Mucosa of descending colon (tissue), 3 donors: ENCODE results near the gene FAM76A. TPM values are rescaled to one million over a fixed set of nuclear protein-coding genes. Genes with fewer than 3 reads are reported as not detected.

Experiments used
- ATAC-seq: fragments of 200-7000 bp; cut with Tn5 transposase; one replicate; pipeline ENCODE4 v1.9.1; 2020; ENCODE audit warnings: mild to moderate bottlenecking, moderate library complexity
- DNase-seq, 3 donors: peaks; one replicate each; pipeline ENCODE4 v3.0.0-alpha.2; 2020
- H3K36me3 ChIP-seq: fragments of 200-600 bp; one replicate; pipeline ENCODE4 v1.8.0; 2021; ENCODE audit warnings: low read depth, mild to moderate bottlenecking
- H3K4me1 ChIP-seq: fragments of 200-600 bp; one replicate; pipeline ENCODE4 v1.8.0; 2021; ENCODE audit warnings: low read depth, mild to moderate bottlenecking
- H3K4me3 ChIP-seq: fragments of 200-600 bp; one replicate; pipeline ENCODE4 v1.8.0; 2021; ENCODE audit warnings: mild to moderate bottlenecking
- H3K9me3 ChIP-seq: fragments of 200-600 bp; one replicate; pipeline ENCODE4 v1.8.0; 2021; ENCODE audit warnings: mild to moderate bottlenecking
- intact Hi-C, 2 donors: fragments of 100-400 bp; cut with DNase I in 1 of 2; cut with micrococcal nuclease in 1 of 2; formaldehyde crosslinking; loops; one replicate each; pipeline versions ENCODE4 v1.11.0 to v1.11.1; 2022; cut with DNase I, micrococcal nuclease
- total RNA-seq, 3 donors: library from RNA; stranded (reverse); fragmentation: NEBNext Ultra II Directional in 2 of 3; extraction: Animal tissue kit (Norgen Biotek cat#: 25700) in 2 of 3; gene quantifications; one replicate each; pipeline versions ENCODE4 v1.2.1 to v1.2.4, GENCODE V29; 2021 to 2023
- TF ChIP-seq, protein P1 (sequence below): fragments of 200-600 bp; IDR thresholded peaks from one replicate; pipeline ENCODE4 v1.8.0; 2022; ENCODE audit warnings: antibody characterized with exemption, mild to moderate bottlenecking
- donor health status: DM: no; HTN: no; CAD: no; lungs with moderate emphysema.
- donor health status: DM: no; HTN: no; CAD: no.
- donor health status: DM: no; HTN: yes; CAD: no.

The FAM76A gene
- total RNA-seq, 3 donors from 2014 or later = 10.6 to 17.5 (median 14.0) TPM

DNA sequence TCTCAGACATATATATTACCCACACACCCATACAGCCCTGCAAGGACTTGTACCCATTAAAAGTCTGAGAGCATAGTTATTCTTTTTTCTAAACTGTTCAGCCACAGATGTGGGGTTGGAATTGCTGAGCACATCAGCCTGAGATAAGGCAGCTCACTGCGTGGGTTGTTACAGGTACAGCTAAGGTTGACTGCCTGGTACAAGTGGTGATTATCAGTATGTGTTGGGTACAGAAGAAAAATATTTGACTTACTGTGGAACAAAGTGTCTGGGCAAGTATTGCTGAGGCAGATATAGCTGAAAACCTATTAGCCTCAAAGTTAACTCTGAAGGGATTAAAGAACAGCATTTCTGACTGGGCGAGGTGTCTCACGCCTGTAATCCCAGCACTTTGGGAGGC is 52.3 kb downstream of the FAM76A start:
- TF ChIP-seq, protein P1, sequence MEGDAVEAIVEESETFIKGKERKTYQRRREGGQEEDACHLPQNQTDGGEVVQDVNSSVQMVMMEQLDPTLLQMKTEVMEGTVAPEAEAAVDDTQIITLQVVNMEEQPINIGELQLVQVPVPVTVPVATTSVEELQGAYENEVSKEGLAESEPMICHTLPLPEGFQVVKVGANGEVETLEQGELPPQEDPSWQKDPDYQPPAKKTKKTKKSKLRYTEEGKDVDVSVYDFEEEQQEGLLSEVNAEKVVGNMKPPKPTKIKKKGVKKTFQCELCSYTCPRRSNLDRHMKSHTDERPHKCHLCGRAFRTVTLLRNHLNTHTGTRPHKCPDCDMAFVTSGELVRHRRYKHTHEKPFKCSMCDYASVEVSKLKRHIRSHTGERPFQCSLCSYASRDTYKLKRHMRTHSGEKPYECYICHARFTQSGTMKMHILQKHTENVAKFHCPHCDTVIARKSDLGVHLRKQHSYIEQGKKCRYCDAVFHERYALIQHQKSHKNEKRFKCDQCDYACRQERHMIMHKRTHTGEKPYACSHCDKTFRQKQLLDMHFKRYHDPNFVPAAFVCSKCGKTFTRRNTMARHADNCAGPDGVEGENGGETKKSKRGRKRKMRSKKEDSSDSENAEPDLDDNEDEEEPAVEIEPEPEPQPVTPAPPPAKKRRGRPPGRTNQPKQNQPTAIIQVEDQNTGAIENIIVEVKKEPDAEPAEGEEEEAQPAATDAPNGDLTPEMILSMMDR = no peak
- Histone ChIP-seq H3K4me1 (peaks cover 26% of the 10 kb centered on the region), H3K9me3 (no peaks in the 10 kb centered on the region), H3K4me3 (no peak overlapping the region), H3K36me3 (no peaks in the 10 kb centered on the region)
- intact Hi-C loops = no loop called here
- ATAC-seq = no peak
- DNase-seq = no peak

DNA sequence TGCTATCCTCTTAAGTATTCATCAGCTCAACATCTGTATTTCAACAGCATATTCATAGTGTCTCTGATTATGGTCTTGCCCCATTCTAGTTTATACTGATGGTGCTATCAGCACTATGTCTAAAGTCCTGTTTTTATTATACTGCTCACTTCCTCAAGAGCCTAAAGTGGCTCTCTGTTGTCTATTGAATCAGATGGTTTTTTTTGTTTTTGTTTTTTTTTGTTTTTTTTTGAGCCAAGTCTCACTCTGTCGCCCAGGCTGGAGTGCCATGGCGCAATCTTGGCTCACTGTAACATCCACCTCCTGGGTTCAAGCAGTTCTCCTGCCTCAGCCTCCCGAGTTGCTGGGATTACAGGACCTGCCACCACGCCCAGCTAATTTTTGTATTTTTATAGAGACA is 53.4 kb downstream of the FAM76A start:
- peak; percentile 88 for ATAC-seq
- no peak for DNase-seq
- Histone ChIP-seq H3K4me1 (peaks cover 30% of the 10 kb centered on the region), H3K9me3 (no peaks in the 10 kb centered on the region), H3K36me3 (no peaks in the 10 kb centered on the region), H3K4me3 (no peak overlapping the region)
- TF ChIP-seq, protein P1 = no peak
- intact Hi-C loops = no loop called here

DNA sequence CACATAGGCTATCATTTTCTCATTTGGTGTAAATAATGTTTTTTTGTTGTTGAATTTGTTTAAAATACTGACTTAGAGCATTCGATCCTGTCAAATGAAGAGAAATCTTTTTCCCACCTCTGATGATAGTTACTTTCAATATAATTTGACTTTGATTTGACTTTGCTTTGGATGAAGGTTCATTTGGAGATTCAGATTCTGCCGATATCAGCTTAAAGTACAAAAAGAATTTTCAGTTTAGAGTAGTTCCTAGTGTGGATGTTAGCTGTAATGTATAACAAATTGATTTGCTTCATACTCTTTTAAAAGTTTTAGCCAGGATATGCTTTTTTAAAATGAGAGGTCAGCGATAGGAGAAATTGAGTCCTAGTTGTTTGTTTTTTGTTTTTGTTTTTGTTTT is 57.2 kb downstream of the FAM76A start:
- Histone ChIP-seq H3K4me3 (no peak overlapping the region), H3K4me1 (peaks cover 33% of the 10 kb centered on the region), H3K9me3 (no peaks in the 10 kb centered on the region), H3K36me3 (no peaks in the 10 kb centered on the region)
- no peak for ATAC-seq
- intact Hi-C loops = no loop called here
- TF ChIP-seq, protein P1 = no peak
- no peak for DNase-seq

DNA sequence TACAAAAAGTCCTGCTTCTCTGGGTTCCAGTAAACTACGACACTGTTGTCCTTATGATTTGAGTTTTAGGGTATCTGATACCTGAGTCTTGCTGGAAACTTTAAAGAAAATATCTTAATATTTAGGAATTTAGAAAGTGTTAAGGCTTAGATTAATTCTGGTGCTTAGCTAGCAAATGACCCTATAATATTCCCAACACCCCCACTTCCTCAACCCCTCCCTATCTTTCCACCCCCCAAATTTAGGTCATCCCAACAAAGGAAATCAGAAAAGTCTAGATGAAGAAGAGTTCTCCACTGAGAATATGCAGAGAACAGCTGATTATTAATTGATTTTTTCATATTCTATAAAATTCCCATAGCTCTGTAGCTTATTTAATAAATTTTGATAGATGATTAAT is 58.9 kb downstream of the FAM76A start:
- Histone ChIP-seq H3K4me1 (peaks cover 20% of the 10 kb centered on the region), H3K36me3 (no peaks in the 10 kb centered on the region), H3K4me3 (no peak overlapping the region), H3K9me3 (no peaks in the 10 kb centered on the region)
- intact Hi-C loops = no loop called here
- TF ChIP-seq, protein P1 = no peak
- DNase-seq (no peak), ATAC-seq (no peak)

DNA sequence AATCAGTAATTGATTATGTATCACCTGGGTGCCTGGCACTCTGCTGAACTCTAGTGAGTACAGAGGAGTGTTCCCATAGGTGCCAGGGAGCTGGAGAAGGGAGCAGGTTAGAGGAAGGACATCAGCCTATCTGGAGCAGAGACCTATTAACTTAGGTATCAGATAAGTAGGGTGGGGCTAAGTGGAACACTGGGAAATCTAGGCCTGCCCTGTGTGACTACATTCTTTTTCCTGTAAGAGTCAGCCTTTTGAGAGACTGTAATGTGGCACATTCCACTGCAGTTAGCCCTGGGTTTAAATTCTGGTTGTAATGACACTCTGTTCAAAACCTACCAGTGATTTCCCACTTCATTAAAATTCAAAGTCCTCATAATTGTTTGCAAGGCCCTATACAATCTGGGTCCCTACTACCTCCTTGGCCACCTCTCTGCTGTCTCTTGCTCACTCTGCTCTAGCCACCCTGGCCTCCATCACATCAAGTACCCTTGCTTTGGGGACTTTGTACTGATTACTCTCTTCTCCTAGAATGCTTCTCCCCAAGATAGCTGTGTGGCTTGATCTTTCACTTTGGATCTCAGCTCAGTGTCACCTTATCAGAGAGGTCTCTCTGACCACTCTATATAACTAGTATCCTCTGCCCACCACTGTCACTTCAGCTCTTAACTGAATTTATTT is 60.2 kb downstream of the FAM76A start:
- intact Hi-C loops = no loop called here
- H3K36me3 ChIP-seq = no peaks in the 10 kb centered on the region
- ATAC-seq (peak; percentile 96), DNase-seq (peak in 1 of 3 donors; percentile 61)
- TF ChIP-seq, protein P1 = no peak
- no peaks in the 10 kb centered on the region for H3K9me3 ChIP-seq
- H3K4me1 ChIP-seq = peaks cover 18% of the 10 kb centered on the region
- H3K4me3 ChIP-seq = no peak overlapping the region

DNA sequence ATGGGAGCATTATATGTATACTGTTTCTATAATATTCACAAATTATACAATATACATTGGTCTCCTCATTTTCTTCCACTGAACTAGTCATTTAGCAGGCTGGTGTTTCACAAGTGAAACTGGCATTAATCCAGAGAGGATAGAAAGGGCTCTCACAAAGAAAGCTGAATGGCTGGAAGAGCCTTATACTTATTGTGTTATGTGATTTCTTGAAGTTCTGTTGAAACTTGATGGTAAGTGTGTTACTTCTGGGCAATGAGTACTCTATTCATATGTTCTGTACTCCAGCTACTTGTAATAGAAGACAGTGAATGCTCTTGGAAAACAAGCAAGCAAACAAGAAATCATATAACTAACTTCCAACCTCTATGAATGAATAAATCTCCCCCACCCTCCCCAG is 62.1 kb downstream of the FAM76A start:
- Histone ChIP-seq H3K9me3 (no peaks in the 10 kb centered on the region), H3K36me3 (no peaks in the 10 kb centered on the region), H3K4me3 (no peak overlapping the region), H3K4me1 (peaks cover 17% of the 10 kb centered on the region)
- TF ChIP-seq, protein P1 = no peak
- ATAC-seq (no peak), DNase-seq (no peak)
- intact Hi-C loops = no loop called here
